Myometrial cell (primary cell): Measurements from ENCODE around the gene CX3CR1. TPM values are rescaled to one million over a fixed set of nuclear protein-coding genes. Genes with fewer than 3 reads are reported as not detected.

Source experiments
- total RNA-seq: library from RNA; depleted of rRNA; stranded (reverse); fragments of >200 nt; gene quantifications from 2 replicates; pipeline ENCODE4 v1.2.3, GENCODE V29; 2015

The CX3CR1 gene, protein sequence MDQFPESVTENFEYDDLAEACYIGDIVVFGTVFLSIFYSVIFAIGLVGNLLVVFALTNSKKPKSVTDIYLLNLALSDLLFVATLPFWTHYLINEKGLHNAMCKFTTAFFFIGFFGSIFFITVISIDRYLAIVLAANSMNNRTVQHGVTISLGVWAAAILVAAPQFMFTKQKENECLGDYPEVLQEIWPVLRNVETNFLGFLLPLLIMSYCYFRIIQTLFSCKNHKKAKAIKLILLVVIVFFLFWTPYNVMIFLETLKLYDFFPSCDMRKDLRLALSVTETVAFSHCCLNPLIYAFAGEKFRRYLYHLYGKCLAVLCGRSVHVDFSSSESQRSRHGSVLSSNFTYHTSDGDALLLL
- not detected in 2 replicates for total RNA-seq

DNA sequence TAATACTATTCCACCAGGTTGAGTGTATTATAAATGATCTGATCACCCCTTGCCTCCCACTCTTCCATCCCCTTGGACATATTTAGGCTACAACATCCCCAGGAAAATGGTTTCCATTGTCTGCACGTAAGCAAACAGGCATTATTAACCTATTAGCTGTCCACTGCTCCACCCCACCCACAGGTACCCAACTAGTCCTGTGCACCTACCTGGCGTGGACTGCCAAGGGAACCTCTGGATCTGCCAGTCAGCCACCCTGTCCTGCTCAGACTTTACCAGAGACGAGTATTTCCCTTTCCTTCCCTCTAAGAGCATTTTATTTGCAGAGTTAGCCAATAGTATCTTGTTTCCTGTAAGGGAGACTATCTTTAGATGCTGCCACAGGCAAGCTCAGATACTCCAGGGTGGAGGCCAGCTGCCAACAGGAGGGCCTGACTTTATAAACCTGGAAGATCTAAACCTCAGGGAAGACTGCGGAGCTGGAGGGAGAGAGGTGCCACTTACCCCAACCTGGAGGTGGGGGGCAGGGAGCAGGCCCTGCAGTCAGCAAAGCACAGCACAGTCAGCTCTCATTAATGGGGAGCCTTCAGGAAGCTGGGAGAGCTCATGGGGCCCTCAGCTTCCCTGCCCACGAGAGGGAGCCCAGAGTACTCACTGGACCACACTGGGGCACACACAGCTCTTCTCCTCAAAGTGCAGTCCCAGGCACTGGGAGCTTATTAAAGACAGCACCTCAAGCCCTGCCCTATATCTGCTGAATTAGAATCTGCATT, at the start of gene CX3CR1:
Gene CX3CR1, minus strand, starts transcription at position 292 of the 773 bp plus-strand sequence. CDS start 13,527 bp downstream, outside the sequence.

GRCh38 chr3:39329493-39329892, 49.7 kb upstream of the CX3CR1 start, which contains the start of gene CCR8:
Gene CCR8, plus strand, starts transcription at chr3:39329709. Its CDS starts 2,623 bp downstream, at chr3:39332332.

Other genes with a start within 250 kb of the CX3CR1 start
- gene SCN11A, start 228.1 kb downstream of the CX3CR1 start, total RNA-seq: not detected in 2 replicates
- gene WDR48, start 228.0 kb downstream of the CX3CR1 start, total RNA-seq: 12.7 and 21.3 TPM in 2 replicates
- 32.6 and 41.8 TPM in 2 replicates for gene GORASP1, start 172.4 kb downstream of the CX3CR1 start, total RNA-seq
- 2.0 and 6.0 TPM in 2 replicates for gene TTC21A, start 172.4 kb downstream of the CX3CR1 start, total RNA-seq
- gene CSRNP1, start 126.4 kb downstream of the CX3CR1 start, total RNA-seq: 7.1 and 7.8 TPM in 2 replicates
- not detected in 2 replicates for gene XIRP1, start 87.4 kb downstream of the CX3CR1 start, total RNA-seq
- not detected in 2 replicates for gene CCR8, start 49.7 kb upstream of the CX3CR1 start, total RNA-seq
- 20.7 and 23.1 TPM in 2 replicates for gene SLC25A38, start 103.3 kb upstream of the CX3CR1 start, total RNA-seq
- gene RPSA, start 126.7 kb upstream of the CX3CR1 start, total RNA-seq: 2,945 and 3,201 TPM in 2 replicates
- not detected in 2 replicates for gene MOBP, start 187.6 kb upstream of the CX3CR1 start, total RNA-seq